Tongue (tissue), 2 donors: ENCODE results near the gene SEL1L2. TPM values are rescaled to one million over a fixed set of nuclear protein-coding genes. Genes with fewer than 3 reads are reported as not detected.
"Not testable (repeated sequence)": the region's sequence is repeated elsewhere in the genome, so short reads cannot be mapped to it uniquely, and the experiment has no call there.

ENCODE experiments used
- DNase-seq: peaks from one replicate; pipeline ENCODE4 v3.0.0-alpha.2; 2015
- total RNA-seq: library from RNA; depleted of rRNA; stranded (reverse); fragments of >200 nt; gene quantifications from one replicate; pipeline ENCODE4 v1.2.3, GENCODE V29; 2014

Gene SEL1L2, protein sequence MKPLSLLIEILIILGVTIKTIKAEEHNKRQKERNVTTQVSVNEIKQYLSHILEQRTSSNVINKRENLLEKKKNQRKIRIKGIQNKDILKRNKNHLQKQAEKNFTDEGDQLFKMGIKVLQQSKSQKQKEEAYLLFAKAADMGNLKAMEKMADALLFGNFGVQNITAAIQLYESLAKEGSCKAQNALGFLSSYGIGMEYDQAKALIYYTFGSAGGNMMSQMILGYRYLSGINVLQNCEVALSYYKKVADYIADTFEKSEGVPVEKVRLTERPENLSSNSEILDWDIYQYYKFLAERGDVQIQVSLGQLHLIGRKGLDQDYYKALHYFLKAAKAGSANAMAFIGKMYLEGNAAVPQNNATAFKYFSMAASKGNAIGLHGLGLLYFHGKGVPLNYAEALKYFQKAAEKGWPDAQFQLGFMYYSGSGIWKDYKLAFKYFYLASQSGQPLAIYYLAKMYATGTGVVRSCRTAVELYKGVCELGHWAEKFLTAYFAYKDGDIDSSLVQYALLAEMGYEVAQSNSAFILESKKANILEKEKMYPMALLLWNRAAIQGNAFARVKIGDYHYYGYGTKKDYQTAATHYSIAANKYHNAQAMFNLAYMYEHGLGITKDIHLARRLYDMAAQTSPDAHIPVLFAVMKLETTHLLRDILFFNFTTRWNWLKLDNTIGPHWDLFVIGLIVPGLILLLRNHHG
- not detected for total RNA-seq

DNA sequence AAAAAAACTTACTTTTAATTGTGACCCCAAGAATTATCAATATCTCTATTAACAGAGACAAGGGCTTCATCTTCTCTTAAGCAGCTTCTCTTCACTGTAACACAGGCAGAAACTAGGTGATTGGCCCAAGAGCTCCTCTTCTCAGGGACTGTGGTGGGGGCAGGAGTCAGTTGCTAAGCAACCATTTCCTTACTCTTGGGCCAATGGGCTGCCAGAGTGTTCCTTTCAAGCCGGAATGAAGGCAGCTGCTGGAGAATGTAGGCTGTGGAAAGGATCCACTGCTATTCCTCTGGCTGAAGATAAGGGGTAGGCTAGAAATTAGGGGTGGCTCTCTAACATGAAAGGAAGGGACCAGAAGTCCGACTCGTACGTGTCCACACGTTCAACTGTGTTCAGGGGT, at the start of gene SEL1L2:
TSS of gene SEL1L2 (minus strand) at position 150 of the 400 bp plus-strand sequence. CDS start at position 70, 80 bp downstream.
- DNase-seq, result no peak

DNA sequence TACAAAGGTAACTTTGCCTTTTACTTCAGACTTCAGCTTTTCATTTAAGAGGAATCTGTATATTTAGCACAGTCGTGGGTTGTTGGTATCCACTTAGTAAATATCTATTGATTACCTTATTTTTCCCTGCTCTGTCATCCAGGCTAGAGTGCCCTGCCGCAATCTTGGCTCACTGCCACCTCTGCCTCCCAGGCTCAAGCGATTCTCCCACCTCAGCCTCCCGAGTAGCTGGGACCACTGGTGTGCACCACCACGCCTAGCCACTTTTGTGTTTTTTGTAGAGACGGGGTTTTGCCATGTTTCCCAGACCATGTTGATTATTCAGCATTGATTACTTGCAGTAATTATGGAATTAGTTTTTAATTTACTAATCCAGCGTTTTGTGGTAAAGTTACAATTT, 46.2 kb upstream of the SEL1L2 start:
- no peak for DNase-seq

DNA sequence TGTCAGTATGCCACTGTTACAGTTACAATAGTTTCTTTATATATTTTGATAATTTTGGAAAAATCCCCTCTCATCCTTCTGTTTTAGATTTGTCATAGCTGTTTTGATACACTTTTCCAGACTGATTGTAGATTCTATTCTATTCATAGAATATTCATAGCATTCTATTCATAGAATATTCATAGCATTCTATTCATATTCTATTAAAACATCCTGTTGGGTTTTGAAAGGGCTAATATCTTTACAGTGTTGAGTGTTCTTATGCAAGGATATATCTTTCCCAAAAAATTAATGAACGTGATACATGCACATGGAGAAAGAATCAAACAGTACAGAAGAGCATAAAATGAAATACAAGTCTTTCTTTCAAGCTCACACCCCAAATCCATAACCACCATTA, 42.9 kb upstream of the SEL1L2 start:
- no peak for DNase-seq

DNA sequence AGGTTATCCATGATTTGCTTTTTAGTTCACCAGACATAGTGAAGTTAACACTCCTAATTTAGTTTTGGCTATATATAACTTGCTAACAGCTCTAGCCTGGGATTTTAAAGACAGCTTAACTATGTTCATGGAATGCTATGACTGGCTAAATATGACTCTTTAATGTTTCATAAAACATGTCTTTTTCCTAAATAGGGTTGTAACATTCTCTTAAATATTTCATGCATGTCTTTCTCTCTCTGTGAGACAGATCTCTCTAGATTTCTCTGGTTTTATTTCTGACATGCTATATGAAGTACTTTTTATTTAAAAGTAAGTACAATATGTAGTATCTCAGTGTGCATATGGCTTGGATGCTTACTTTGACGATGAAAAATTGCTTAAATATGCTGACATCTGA, 40.6 kb upstream of the SEL1L2 start:
- no peak for DNase-seq

GRCh38 chr20:14012671-14013070, 22.3 kb upstream of the SEL1L2 start:
- no peak for DNase-seq

DNA sequence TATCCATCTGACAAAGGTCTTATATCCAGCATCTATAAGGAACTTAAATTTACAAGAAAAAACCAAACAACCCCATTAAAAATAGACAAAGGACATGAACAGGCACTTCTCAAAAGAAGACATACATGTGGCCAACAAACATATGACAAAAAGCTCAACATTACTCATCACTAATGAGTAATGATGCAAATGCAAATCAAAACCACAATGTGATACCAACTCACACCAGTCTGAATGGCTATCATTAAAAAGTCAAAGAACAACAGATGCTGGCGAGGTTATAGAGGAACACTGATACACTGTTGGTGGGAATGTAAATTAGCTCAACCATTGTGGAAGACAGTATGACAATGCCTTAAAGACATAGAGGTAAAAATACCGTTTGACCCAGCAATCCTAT, 18.8 kb upstream of the SEL1L2 start:
- DNase-seq, result no peak

GRCh38 chr20:14005996-14006395, 15.6 kb upstream of the SEL1L2 start:
- DNase-seq, result no peak

- DNase-seq, result no peak
Observed at GRCh38 chr20:14000917-14001316, 10.5 kb upstream of the SEL1L2 start.

GRCh38 chr20:13996265-13996664, 5.9 kb upstream of the SEL1L2 start:
- DNase-seq, result peak; percentile 16

DNA sequence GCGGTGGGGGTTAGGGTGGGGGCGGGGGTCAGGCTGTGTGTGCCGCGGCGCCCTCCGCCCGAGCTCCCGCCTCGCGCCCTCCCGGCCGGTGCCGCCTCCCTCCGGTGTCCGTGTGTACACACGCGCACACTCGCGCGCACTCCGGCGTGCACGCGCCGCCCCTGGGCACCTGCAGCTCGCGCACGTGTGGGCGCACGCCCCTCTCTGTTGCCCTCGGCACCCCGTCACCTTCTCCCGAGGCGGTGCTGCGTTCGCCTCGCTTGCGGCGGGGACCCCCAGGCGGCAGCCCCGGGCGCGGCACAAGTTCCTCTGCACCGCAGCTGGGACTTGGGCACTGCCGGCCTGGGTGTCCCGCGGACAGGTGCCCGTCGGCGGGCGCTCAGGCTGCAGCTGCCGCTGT, 5.4 kb upstream of the SEL1L2 start:
- peak; percentile 43 for DNase-seq

- peak; percentile 94 for DNase-seq
Observed at GRCh38 chr20:13995086-13995665, 4.8 kb upstream of the SEL1L2 start, which contains the start of gene MACROD2. MACROD2 (plus strand) TSS chr20:13995516.

DNA sequence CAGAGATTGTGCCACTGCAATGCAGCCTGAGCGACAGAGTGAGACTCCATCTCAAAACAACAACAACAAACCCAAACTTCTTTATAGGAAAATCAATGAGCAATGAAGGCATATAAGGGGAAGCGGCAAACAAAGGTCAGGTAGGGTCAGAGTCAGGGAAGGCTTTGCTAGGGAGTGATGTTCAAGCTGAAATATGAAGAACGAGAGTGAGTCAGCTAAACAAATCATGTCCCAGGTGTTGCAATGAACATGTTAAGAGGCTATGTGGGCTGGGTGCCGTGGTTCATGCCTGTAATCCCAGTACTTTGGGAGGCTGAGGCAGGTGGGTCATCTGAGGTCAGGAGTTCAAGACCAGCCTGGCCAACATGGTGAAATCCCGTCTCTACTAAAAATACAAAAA, 1.5 kb upstream of the SEL1L2 start:
- not testable (repeated sequence) for DNase-seq

DNA sequence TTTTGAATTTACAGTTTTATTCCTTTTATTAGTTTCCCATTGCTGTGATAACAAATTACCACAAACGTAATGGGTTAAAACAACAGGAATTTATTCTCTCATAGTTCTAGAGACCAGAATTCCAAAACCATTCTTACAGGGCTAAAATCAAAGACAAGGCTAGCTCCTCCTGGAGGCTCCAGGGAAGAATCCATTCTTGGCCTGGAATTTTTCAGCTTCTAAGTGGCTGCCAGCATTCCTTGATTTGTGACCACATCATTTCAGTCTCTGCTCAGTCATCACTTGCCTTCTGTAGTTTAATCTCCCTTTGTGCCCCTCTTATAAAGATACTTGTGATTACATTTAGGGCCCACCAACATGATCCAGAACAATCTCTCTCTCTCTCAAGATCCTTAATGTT, 897 bp upstream of the SEL1L2 start:
- DNase-seq, result no peak

DNA sequence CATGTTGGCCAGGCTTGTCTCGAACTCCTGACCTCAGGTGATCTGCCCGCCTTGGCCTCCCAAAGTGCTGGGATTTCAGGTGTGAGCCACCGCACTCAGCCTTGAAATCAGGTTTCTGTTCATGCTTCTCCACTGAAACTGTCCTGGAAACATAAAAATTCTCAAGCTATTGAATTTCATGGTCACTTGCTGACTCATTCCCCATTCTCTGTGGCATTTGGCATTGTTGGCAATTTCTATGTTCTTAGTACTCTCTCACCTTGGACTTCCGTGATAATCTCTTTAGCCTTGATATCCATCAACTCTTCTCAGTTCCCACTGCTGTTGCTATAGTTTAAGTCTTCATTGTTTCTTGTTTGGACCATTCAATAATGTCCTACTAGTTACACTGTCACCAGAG, 6.2 kb downstream of the SEL1L2 start:
- DNase-seq, result no peak

- DNase-seq, result no peak
Observed at GRCh38 chr20:13960525-13960924, 29.9 kb downstream of the SEL1L2 start.

GRCh38 chr20:13960119-13960518, 30.3 kb downstream of the SEL1L2 start:
- no peak for DNase-seq

DNA sequence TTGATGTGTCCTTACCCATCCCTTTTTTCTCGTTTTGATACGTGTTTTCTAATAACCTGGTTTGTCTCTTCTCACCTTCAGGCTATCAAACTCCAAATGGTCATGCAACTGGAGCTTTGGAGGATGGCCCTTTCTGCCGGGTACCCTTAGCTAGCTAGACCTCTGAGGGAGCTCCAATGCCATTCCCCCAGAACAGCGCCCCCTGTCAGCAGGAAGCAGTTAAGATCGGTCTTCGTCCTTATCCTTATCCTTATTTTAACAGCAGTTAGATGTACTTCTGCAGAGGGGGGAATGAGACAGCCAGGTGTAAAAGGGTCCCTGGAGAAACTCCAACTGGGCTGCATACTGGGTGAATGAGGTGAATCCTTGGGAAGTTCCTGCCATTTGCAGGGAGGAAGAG, 37.2 kb downstream of the SEL1L2 start:
- no peak for DNase-seq

GRCh38 chr20:13947719-13948118, 42.7 kb downstream of the SEL1L2 start:
- no peak for DNase-seq

- no peak for DNase-seq
Observed at GRCh38 chr20:13941031-13941430, 49.4 kb downstream of the SEL1L2 start.

- DNase-seq, result no peak
Observed at GRCh38 chr20:13936781-13937576, 53.4 kb downstream of the SEL1L2 start.

GRCh38 chr20:13934992-13935894, 55.2 kb downstream of the SEL1L2 start:
- no peak for DNase-seq
